SH-SY5Y (cell line): ENCODE measurements around the gene EPS15.

Experiments
- GATA2 ChIP-seq: IDR thresholded peaks from 2 replicates; pipeline ENCODE4 v1.6.1; 2011; ENCODE audit warnings: mild to moderate bottlenecking, low read depth, low read length
- GATA3 ChIP-seq: IDR thresholded peaks from 2 replicates; pipeline ENCODE4 v1.6.1; 2011; ENCODE audit warnings: low read depth, mild to moderate bottlenecking, low read length, moderate library complexity

- TF ChIP-seq GATA2 (no peak), GATA3 (no peak)
These were observed 173.8 kb downstream of the EPS15 start for GRCh38 chr1:51345300-51345687.
